ENCODE measurements around the gene STX8.
"Not testable (repeated sequence)": the region's sequence is repeated elsewhere in the genome, so short reads cannot be mapped to it uniquely, and the experiment has no call there.

Gene STX8

GRCh38 chr17:9451934-9452333 is 123.7 kb downstream of the STX8 start:
- DNase-seq (ENCODE audit: low read depth): no peak
- H3K4me3 ChIP-seq (ENCODE audit: low read depth, low read length): no peak overlapping the region
- no peak for TF ChIP-seq CTCF (conservative IDR thresholded peaks at IDR 0.05; ENCODE audit: low read depth, low read length)

GRCh38 chr17:9447298-9447697 is 128.3 kb downstream of the STX8 start:
- DNase-seq (ENCODE audit: low read depth); H3K4me3 ChIP-seq (ENCODE audit: low read depth, low read length): not testable (repeated sequence)

DNA sequence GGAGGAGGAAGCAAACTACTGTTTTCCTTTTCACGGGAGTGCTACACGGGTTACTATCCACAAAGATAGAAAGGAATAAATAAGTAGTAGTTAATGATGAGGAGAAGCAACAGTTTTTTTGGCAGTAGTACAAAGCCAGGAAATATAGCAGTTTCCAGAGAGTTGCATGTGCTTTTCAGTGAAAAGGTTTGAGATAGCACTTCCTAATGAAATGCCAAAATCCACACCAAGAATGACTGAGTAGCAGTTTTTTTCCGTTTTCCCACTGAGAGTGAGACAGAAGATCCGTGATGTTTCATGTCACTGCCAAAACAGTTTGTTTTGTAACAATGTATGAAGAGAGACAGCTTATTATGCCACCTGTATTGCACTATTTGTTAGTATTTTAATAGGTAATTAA is 129.1 kb downstream of the STX8 start:
- H3K4me3 ChIP-seq (ENCODE audit: low read depth, low read length): no peak overlapping the region
- TF ChIP-seq CTCF (conservative IDR thresholded peaks at IDR 0.05; ENCODE audit: low read depth, low read length): no peak
- DNase-seq (ENCODE audit: low read depth): no peak

DNA sequence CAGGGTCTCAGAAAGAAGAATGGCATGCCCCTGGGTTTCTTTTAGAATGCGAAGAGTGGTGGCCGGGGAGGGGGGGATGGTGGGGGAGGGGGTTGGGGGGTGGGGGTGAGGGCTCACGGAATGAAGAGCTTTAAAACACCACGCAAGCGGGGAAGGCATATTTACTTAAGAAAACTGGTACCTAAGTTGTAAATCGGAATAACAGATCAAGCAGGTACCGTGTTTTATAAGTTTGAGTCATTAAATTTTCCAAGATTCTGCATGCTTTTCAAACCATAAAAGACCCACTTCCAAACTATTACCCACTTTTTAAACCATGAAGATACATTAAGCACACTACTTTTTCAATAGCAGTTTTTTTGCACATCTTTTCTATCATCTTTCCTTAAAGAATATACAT is 130.2 kb downstream of the STX8 start:
- TF ChIP-seq CTCF (conservative IDR thresholded peaks at IDR 0.05; ENCODE audit: low read depth, low read length): no peak
- H3K4me3 ChIP-seq (ENCODE audit: low read depth, low read length): no peak overlapping the region
- no peak for DNase-seq (ENCODE audit: low read depth)

DNA sequence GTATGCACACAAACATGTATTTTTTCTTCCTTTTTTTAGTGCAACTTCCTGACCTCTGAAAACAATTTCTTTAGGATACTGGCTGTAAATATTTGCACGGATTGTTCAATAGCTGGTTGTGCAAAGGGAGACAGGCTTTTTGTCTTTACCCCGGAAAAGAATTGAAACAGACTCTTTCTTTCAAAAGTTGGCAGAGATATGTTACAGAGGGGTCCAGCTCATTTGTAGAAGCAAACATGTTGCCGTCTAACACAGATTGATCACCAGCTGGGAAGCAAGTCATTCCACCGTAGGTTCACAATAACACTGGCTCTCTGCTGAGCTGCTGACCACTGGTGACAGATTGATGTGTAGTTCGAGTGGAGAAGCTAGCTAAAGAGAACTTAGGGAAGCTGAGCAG is 130.9 kb downstream of the STX8 start:
- H3K4me3 ChIP-seq (ENCODE audit: low read depth, low read length): no peak overlapping the region
- no peak for TF ChIP-seq CTCF (conservative IDR thresholded peaks at IDR 0.05; ENCODE audit: low read depth, low read length)
- DNase-seq (ENCODE audit: low read depth): peak; percentile 34

GRCh38 chr17:9443811-9444210 is 131.8 kb downstream of the STX8 start:
- DNase-seq (ENCODE audit: low read depth): no peak
- no peak overlapping the region for H3K4me3 ChIP-seq (ENCODE audit: low read depth, low read length)
- no peak for TF ChIP-seq CTCF (conservative IDR thresholded peaks at IDR 0.05; ENCODE audit: low read depth, low read length)

- H3K4me3 ChIP-seq (ENCODE audit: low read depth, low read length): no peak overlapping the region
- no peak for TF ChIP-seq CTCF (conservative IDR thresholded peaks at IDR 0.05; ENCODE audit: low read depth, low read length)
- no peak for DNase-seq (ENCODE audit: low read depth)
These were observed 135.8 kb downstream of the STX8 start for GRCh38 chr17:9439851-9440250.

GRCh38 chr17:9436630-9437029 is 139.0 kb downstream of the STX8 start:
- H3K4me3 ChIP-seq (ENCODE audit: low read depth, low read length): no peak overlapping the region
- DNase-seq (ENCODE audit: low read depth): no peak
- no peak for TF ChIP-seq CTCF (conservative IDR thresholded peaks at IDR 0.05; ENCODE audit: low read depth, low read length)

Measured in choroid plexus epithelial cell (primary cell).